Measurements from ENCODE around the gene KDM8. TPM values are rescaled to one million over a fixed set of nuclear protein-coding genes. Genes with fewer than 3 reads are reported as not detected.

The KDM8 gene
- total RNA-seq, 1 experiment from 2014 or later = 15.5 TPM

- H3K56ac ChIP-seq (ENCODE audit: insufficient read length, low read depth, low read length) = no peak overlapping the region
- Mint-ChIP-seq H3K27ac (no peak overlapping the region), H3K4me1 (peaks cover 7 to 9% of the 10 kb centered on the region in 2 experiments), H3K4me3 (no peak overlapping the region), H3K9me3 (peaks cover 3% of the 10 kb centered on the region in 2 experiments; a peak in 2 of 5 replicates), H3K36me3 (ENCODE audit: insufficient read depth in 1 of 3, low read depth in 3 of 3) (peaks cover 2 to 4% (median 3%) of the 10 kb centered on the region in 3 experiments; a peak in 3 of 7 replicates), H3K27me3 (ENCODE audit: low read depth) (no peaks in the 10 kb centered on the region; the same call in 1 of the 2 replicates)
- no peaks in the 10 kb centered on the region for H3K23me2 ChIP-seq (ENCODE audit: insufficient read length, low read depth, low read length, poor library complexity, severe bottlenecking)
- H3K9ac ChIP-seq (ENCODE audit: extremely low read depth, insufficient read length, low read length) = no peak overlapping the region
- H3K4me2 ChIP-seq (ENCODE audit: insufficient read depth, insufficient read length, low read length) = no peak overlapping the region
- H3K27me3 ChIP-seq (ENCODE audit: insufficient read depth, low read length) = no peaks in the 10 kb centered on the region
- H3K14ac ChIP-seq (ENCODE audit: insufficient read depth, low read length) = no peak overlapping the region
- H4K20me1 ChIP-seq (ENCODE audit: control insufficient read depth, insufficient read depth, insufficient read length) = no peaks in the 10 kb centered on the region
- H3K79me2 ChIP-seq (ENCODE audit: insufficient read depth, low read length) = no peaks in the 10 kb centered on the region
- H4K8ac ChIP-seq (replicated peaks; ENCODE audit: insufficient read length, low read depth, low read length) = no peak overlapping the region
- H3K9me3 ChIP-seq (ENCODE audit: control insufficient read depth, low read depth, low read length) = no peaks in the 10 kb centered on the region
- H3T11ph ChIP-seq (ENCODE audit: low read length) = no peak overlapping the region
- no peaks in the 10 kb centered on the region; the same call in 1 of the 2 replicates for H3K4me1 ChIP-seq (ENCODE audit: insufficient read depth, low read length)
- H2AK5ac ChIP-seq (ENCODE audit: insufficient read length, low read length) = no peak overlapping the region
- no peak overlapping the region for H2BK120ac ChIP-seq (ENCODE audit: low read depth, low read length, poor library complexity, severe bottlenecking)
- H2BK15ac ChIP-seq (ENCODE audit: low read depth, low read length) = no peak overlapping the region
- H2BK12ac ChIP-seq (ENCODE audit: insufficient read length, low read depth, low read length) = no peak overlapping the region
- DNase-seq = no peak
- H4K5ac ChIP-seq (ENCODE audit: insufficient read length, low read depth, low read length) = no peak overlapping the region
- H3K79me1 ChIP-seq (ENCODE audit: insufficient read depth, low read depth, low read length, poor library complexity, severe bottlenecking) = no peaks in the 10 kb centered on the region
- no peak overlapping the region for H3K23ac ChIP-seq (ENCODE audit: insufficient read length, low read depth, low read length)
- WGBS (ENCODE audit: extremely low coverage, insufficient read length, low lambda C conversion rate) = no CpG with 5 or more reads among the region's 4 CpGs
- no peak for TF ChIP-seq CTCF (conservative IDR thresholded peaks at IDR 0.05)
- no peak overlapping the region for H2AFZ ChIP-seq (ENCODE audit: low read length)
- H2BK5ac ChIP-seq (ENCODE audit: insufficient read length, low read length) = no peak overlapping the region
- no peak overlapping the region for H3K18ac ChIP-seq (ENCODE audit: insufficient read length, low read depth, low read length)
- H2BK20ac ChIP-seq (ENCODE audit: low read depth, low read length, poor library complexity, severe bottlenecking) = no peak overlapping the region
- H3K4ac ChIP-seq (ENCODE audit: low read depth, low read length) = no peak overlapping the region
- no peak overlapping the region for H3K27ac ChIP-seq (ENCODE audit: insufficient read length, low read depth, low read length)
- H4K91ac ChIP-seq (ENCODE audit: insufficient read length, low read depth, low read length) = no peak overlapping the region
These were observed 67.0 kb downstream of the KDM8 start for GRCh38 chr16:27270349-27270748.

Other genes with a start within 250 kb of the KDM8 start
- not detected in 2 replicates for gene C16orf82, start 136.6 kb upstream of the KDM8 start, total RNA-seq (2021)
- gene NSMCE1, start 65.2 kb downstream of the KDM8 start, total RNA-seq (2021) = 19.3 and 25.3 TPM in 2 replicates
- gene IL4R, start 110.4 kb downstream of the KDM8 start, total RNA-seq (2021) = 28.3 and 28.6 TPM in 2 replicates
- 0.07 and 0.11 TPM in 2 replicates for gene IL21R, start 198.6 kb downstream of the KDM8 start, total RNA-seq (2021)